Measurements from ENCODE around the gene GAS7. TPM values are rescaled to one million over a fixed set of nuclear protein-coding genes. Genes with fewer than 3 reads are reported as not detected.

Gene GAS7
- total and polyA plus RNA-seq, 2 donors (not counting 1 experiment from before 2014, with no cell fraction given) = 3.4 to 13.6 TPM

DNA sequence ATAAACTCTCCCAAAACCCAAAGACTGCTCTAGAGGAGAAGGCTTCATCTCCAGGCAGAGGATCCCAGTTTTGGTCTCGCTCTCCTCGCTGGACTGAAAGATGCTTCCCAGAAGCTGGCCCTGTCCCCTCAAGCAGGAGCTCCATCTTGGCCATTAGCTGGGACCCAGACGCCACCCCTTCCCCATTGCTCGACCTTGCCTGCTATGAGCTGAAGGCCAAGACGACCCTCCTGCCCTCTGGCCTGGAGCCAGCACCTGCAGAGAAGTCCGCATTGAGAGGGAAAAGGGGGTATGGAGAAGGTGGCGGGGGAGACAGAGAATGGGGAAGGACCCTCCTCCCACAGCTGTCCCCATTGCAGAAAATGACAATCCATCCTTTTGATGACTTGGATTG lies 289.8 kb downstream of the GAS7 start:
- Histone ChIP-seq H3K79me2 (ENCODE audit: control insufficient read depth, insufficient read depth, low read length) (no peaks in the 10 kb centered on the region), H3K4me2 (replicated peaks; ENCODE audit: low read depth, low read length, poor library complexity, severe bottlenecking) (no peak overlapping the region), H3K9ac (ENCODE audit: low read length) (no peak overlapping the region), H3K27me3 (replicated peaks in 1 of 4; ENCODE audit: control extremely low read depth in 1 of 4, control insufficient read depth in 3 of 4, insufficient read depth in 4 of 4, low read length in 3 of 4) (no peaks in the 10 kb centered on the region), H3K9me3 (ENCODE audit: control extremely low read depth in 1 of 3, control insufficient read depth in 2 of 3, insufficient read depth in 1 of 3, low read length in 2 of 3) (no peaks in the 10 kb centered on the region), H3K4me3 (ENCODE audit: control extremely low read depth in 1 of 5, extremely low read depth in 1 of 5, insufficient read depth in 1 of 5, low read depth in 2 of 5, low read length in 4 of 5) (no peak overlapping the region), H3K27ac (ENCODE audit: low read length in 2 of 2) (no peak overlapping the region), H2AFZ (ENCODE audit: insufficient read depth, low read depth, low read length, poor library complexity, severe bottlenecking) (no peak overlapping the region), H4K20me1 (ENCODE audit: control insufficient read depth, insufficient read depth, low read length, poor library complexity, severe bottlenecking) (no peaks in the 10 kb centered on the region), H3K36me3 (replicated peaks in 1 of 2; ENCODE audit: control extremely low read depth in 1 of 2, control insufficient read depth in 1 of 2, extremely low read depth in 1 of 2, insufficient read depth in 2 of 2, low read length in 1 of 2) (no peaks in the 10 kb centered on the region), H3K4me1 (ENCODE audit: control insufficient read depth in 2 of 2, insufficient read depth in 2 of 2, low read length in 2 of 2) (no peaks in the 10 kb centered on the region)
- no peak overlapping the region for H3K27ac Mint-ChIP-seq
- H3K9me3 Mint-ChIP-seq (ENCODE audit: insufficient read depth) = no peaks in the 10 kb centered on the region
- H3K27me3 Mint-ChIP-seq = peaks cover 2% of the 10 kb centered on the region
- CTCF ChIA-PET = interaction anchor here (1.2 kb wide), 1 partner anchor 10 kb away, joined by 3 read pairs; no protein-coding TSS in a partner anchor
- DNase-seq = no peak
- ATAC-seq (ENCODE audit: low read depth) = no peak
- H3K4me3 Mint-ChIP-seq = no peak overlapping the region
- POLR2A ChIA-PET = no interaction called here
- TF ChIP-seq, protein P1, sequence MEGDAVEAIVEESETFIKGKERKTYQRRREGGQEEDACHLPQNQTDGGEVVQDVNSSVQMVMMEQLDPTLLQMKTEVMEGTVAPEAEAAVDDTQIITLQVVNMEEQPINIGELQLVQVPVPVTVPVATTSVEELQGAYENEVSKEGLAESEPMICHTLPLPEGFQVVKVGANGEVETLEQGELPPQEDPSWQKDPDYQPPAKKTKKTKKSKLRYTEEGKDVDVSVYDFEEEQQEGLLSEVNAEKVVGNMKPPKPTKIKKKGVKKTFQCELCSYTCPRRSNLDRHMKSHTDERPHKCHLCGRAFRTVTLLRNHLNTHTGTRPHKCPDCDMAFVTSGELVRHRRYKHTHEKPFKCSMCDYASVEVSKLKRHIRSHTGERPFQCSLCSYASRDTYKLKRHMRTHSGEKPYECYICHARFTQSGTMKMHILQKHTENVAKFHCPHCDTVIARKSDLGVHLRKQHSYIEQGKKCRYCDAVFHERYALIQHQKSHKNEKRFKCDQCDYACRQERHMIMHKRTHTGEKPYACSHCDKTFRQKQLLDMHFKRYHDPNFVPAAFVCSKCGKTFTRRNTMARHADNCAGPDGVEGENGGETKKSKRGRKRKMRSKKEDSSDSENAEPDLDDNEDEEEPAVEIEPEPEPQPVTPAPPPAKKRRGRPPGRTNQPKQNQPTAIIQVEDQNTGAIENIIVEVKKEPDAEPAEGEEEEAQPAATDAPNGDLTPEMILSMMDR (IDR thresholded peaks at IDR 0.05) = no peak
- no peak for TF ChIP-seq EZH2 (IDR thresholded peaks at IDR 0.05; ENCODE audit: borderline replicate concordance, insufficient read depth, low read depth, low read length, poor library complexity, severe bottlenecking)
- intact Hi-C loops (cut with micrococcal nuclease) = no loop called here
- no peaks in the 10 kb centered on the region for H3K4me1 Mint-ChIP-seq
- WGBS (ENCODE audit: insufficient coverage) = 94% methylated on average over 4 of the region's 7 CpGs

DNA sequence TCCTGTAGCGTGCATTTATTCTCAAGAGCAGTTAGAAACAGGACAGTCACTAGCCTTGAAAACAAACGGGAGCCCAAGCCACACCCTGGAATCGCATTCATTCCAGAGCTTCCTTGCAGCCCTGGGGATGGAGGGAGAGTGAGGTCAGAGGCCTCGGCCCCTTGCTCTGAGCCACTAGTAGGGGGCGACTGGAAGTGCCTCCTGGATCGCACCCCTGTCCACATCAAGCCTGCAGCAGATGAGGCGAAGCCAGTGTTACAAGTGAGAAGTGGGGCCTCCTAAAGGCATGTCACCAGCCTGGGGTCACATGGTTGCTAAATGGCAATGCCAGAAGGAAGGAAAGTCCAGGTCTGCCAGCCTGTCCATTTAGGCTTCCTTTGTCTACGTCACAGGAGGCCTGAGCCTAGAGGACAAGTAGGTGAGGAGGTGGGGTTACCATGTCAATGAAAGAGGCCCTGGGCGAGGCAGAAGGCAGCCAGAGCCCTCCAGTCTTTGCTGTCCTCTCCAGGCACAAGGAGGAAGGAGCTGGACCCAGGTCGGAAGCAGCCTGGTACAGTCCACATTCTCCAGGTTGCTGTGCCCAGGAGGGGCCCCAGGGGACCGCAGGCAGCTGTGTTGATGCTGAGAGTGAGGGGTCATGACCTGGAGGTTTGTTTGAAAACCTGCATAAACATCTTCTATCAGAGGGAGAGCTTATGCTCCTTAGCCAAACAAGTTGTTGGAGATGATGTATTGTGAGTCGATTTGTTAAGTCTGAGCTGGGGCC lies 290.3 kb downstream of the GAS7 start:
- Histone ChIP-seq H3K4me3 (ENCODE audit: control extremely low read depth in 1 of 5, extremely low read depth in 1 of 5, insufficient read depth in 1 of 5, low read depth in 2 of 5, low read length in 4 of 5) (no peak overlapping the region), H3K27ac (ENCODE audit: low read length in 2 of 2) (no peak overlapping the region), H4K20me1 (ENCODE audit: control insufficient read depth, insufficient read depth, low read length, poor library complexity, severe bottlenecking) (no peaks in the 10 kb centered on the region), H3K9me3 (ENCODE audit: control extremely low read depth in 1 of 3, control insufficient read depth in 2 of 3, insufficient read depth in 1 of 3, low read length in 2 of 3) (no peaks in the 10 kb centered on the region), H3K79me2 (ENCODE audit: control insufficient read depth, insufficient read depth, low read length) (no peaks in the 10 kb centered on the region), H2AFZ (ENCODE audit: insufficient read depth, low read depth, low read length, poor library complexity, severe bottlenecking) (no peak overlapping the region), H3K4me1 (ENCODE audit: control insufficient read depth in 2 of 2, insufficient read depth in 2 of 2, low read length in 2 of 2) (no peaks in the 10 kb centered on the region), H3K9ac (ENCODE audit: low read length) (no peak overlapping the region), H3K4me2 (replicated peaks; ENCODE audit: low read depth, low read length, poor library complexity, severe bottlenecking) (no peak overlapping the region), H3K27me3 (replicated peaks in 1 of 4; ENCODE audit: control extremely low read depth in 1 of 4, control insufficient read depth in 3 of 4, insufficient read depth in 4 of 4, low read length in 3 of 4) (no peaks in the 10 kb centered on the region), H3K36me3 (replicated peaks in 1 of 2; ENCODE audit: control extremely low read depth in 1 of 2, control insufficient read depth in 1 of 2, extremely low read depth in 1 of 2, insufficient read depth in 2 of 2, low read length in 1 of 2) (no peaks in the 10 kb centered on the region)
- Mint-ChIP-seq H3K27me3 (peaks cover 2% of the 10 kb centered on the region), H3K4me3 (no peak overlapping the region), H3K9me3 (ENCODE audit: insufficient read depth) (no peaks in the 10 kb centered on the region), H3K27ac (no peak overlapping the region), H3K4me1 (no peaks in the 10 kb centered on the region)
- 85% methylated on average over 9 of the region's 12 CpGs for WGBS (ENCODE audit: insufficient coverage)
- DNase-seq (no peak), ATAC-seq (ENCODE audit: low read depth) (no peak)
- POLR2A ChIA-PET = no interaction called here
- intact Hi-C loops (cut with micrococcal nuclease) = no loop called here
- CTCF ChIA-PET = interaction anchor here (1.2 kb wide), 1 partner anchor 10 kb away, joined by 3 read pairs; no protein-coding TSS in a partner anchor
- no peak for TF ChIP-seq EZH2 (IDR thresholded peaks at IDR 0.05; ENCODE audit: borderline replicate concordance, insufficient read depth, low read depth, low read length, poor library complexity, severe bottlenecking)
- TF ChIP-seq, protein P1 (IDR thresholded peaks at IDR 0.05) = no peak

Measured in B cell (primary cell).